HG03571 (cell line): ENCODE measurements around the gene RNASET2.

ENCODE experiments used
- ATAC-seq: cut with Tn5 transposase; IDR thresholded peaks from one replicate; pipeline ENCODE4 v1.9.1; 2021; ENCODE audit not compliant: unreplicated experiment

The RNASET2 gene

DNA sequence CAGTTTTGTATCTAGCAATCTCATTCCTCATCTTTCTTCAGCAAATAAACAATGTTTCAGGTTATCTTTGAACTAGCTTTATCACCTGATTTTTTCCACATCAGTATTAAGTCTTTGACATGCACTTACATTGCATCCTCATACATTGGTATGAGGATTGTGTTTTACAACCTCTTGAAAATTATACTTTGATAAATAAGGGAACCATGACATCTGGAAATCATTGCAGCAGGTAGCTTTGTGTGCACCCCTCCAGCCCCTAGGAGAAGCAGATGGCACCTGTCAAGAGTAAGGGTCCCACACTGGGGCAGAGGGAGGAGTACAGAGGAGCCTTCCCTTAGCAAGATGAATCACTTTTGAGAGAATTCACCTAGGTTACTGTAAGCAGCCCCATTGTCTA is 13.7 kb upstream of the RNASET2 start:
- ATAC-seq: no peak

DNA sequence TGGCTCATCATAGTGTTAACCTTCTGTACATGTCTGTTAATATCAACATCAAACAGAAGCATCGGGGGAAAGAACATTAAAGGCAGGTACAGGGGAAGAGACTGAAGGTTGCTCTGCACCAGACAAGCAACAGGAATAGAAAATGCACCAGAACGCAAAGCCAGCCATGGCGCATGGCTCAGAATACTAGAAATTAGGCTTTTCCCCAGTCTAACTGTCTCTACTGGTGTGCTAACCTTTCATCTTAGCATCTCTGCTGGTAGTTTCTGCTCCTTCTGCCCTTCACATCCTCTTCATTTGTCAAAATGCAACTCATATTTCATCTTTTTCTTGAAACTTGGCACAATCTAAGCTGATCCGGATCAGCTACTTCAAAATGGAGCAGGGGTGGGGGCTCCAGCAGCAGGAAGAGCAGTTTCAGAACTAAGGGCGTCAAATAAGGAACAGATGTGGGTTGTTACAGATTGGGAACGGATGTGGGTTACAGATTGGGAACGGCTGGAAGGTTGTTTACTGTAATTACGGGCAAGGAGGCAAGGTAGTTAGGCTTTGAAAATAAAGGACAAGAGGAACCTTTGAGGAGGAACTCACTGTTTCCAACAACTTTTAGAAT is 13.1 kb upstream of the RNASET2 start:
- no peak for ATAC-seq

DNA sequence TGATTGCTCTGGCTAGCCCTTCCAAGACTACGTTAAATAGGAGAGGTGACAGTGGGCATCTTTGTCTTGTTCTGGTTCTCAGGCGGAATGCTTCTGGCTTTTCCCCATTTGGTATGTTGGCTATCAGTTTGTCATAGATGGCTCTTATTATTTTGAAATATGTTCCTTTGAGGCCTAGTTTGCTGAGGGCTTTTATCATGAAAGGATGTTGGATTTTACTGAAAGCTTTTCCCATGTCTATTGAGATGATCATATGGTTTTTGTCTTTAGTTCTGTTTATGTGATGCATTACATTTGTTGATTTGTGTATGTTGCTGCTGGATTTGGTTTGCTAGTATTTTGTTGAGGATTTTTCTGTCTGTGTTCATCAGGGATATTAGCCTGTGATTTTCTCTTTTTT is 9.9 kb upstream of the RNASET2 start:
- ATAC-seq: no peak

DNA sequence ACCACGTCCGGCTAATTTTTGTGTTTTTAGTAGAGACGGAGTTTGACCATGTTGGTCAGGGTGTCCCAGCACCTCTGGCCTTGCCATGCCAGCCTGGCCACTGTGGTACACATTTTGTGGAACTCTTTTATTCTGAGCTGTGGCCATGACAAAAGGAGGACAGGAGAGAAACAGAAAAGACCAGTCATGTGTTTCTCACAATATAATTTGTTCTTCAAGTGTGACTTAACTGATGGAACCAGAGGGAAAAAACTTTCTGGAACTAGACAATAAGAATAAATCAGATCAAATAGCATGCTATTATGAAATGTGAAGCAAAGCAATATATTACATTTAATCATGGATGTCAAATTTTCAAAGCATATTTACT is 4.2 kb upstream of the RNASET2 start:
- ATAC-seq: no peak

DNA sequence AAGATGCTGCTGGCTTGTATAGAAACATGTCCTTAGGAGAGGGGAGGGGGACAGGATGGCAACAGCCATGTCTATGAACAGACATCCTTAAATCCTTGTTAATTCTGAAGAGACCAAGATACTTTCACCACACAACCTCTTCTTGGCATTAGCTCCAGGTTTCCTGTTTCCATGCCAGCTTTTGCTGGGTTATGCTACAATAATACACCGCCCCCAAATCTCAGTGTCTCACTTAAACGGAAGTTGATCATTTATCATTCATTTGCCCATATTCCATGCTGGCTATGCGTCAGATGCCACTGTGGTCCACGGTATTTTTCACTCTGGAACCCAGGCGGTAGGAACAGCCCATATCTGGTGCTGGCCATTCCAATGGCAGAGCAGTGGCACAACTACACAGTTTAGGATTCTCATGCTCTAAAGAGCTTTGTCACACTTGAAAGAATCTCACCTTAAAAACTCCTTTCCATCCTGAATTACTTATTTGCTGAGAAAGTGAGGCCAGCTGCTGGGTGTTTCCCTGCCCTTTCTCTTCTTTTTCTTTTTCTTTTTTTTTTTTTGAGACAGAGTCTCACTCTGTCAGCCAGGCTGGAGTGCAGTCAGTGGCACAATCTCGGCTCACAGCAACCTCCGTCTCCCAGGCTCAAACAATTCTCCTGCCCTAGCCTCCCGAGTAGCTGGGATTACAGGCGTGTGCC is 3.7 kb upstream of the RNASET2 start:
- ATAC-seq: no peak

DNA sequence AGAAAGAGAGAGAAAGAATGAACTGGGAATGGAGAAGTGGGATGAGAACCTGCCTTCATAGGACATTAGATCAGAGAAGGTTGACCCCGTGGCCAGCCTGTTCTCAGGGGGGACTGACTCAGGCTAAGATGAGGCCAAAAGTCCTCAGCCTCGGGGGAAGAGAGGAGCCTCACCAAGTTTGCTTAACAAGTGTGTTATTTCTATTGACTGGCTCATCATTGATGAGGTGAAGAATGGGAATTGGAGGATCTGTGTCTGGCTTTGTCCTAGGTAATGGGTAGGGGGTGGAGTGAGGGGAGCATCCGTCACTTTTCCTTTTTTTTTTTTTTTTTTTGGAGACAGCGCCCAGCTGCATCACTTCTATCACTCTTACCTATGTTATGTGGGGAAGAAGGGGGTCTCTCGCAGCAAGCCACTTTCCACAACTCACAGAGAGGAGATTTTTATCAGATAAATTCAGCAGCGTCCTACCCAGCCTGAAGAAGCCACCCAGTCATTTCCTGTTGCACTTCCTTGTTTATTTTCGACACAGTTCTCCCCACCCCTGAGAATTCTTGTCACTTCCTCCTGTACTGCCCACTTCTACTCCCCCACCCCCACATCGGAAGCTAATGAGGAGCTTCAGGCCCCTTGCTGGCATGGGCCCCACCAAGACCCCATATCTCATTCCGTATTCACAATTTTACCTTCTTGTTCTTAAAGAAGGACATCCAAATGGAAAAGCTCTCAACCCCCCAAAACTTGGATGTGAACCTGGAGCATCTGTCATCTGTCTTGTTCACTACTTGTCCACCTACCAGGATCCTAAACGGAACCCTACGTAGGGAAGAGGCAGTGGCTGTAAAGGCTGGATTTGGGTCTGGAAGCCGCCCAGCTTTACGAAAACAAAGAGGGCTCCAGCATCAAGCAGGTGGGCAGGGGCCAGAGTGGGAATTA is 2.8 kb upstream of the RNASET2 start:
- no peak for ATAC-seq

DNA sequence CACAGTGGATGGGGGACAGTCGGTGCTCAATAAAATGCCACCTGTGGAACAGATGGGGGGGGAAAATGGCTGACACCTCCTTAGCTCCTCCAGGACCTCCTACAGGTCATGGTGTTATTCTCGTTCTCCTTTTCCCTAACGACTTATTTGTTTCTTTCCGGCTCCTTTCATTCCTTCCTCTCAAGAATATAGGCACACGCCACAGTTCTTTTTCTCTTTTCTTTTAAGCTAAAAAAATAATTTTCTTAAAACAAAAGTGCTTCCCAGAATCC is 1.4 kb upstream of the RNASET2 start:
- no peak for ATAC-seq

DNA sequence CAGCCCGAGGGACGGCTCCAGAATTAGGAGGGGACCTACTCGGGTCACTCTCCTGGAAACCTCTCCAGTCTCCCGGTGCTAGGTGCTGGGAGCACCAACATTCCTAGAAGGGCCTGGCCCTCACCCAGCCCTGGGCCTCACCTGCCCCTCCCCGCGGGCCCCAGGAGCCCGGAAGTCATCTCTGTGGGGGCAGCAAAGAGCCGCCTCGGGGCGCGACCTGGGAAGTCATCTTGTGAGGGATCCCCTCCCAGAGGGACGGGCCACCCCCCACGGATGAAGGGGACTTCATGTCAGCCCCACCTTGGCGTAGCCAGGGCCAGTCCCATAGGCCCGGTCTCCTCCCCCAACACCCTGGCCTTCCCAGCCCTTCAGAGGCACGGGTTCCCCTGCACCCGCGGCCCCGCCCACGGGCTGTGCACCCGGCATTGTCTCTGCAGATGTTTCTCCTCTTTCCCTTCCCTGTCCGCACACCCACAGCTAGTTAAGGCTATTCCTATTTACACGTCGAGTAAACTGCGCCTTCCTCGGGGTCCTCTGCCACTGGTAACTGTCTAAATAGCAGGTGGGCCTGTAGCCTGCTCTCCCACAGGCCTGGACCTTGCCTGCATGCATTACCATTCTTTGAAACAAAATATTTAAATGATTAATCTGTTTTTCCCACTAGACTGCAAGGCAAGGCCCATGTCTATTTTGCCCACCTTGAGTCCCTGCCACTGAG is 896 bp upstream of the RNASET2 start:
- peak; percentile 35 for ATAC-seq

DNA sequence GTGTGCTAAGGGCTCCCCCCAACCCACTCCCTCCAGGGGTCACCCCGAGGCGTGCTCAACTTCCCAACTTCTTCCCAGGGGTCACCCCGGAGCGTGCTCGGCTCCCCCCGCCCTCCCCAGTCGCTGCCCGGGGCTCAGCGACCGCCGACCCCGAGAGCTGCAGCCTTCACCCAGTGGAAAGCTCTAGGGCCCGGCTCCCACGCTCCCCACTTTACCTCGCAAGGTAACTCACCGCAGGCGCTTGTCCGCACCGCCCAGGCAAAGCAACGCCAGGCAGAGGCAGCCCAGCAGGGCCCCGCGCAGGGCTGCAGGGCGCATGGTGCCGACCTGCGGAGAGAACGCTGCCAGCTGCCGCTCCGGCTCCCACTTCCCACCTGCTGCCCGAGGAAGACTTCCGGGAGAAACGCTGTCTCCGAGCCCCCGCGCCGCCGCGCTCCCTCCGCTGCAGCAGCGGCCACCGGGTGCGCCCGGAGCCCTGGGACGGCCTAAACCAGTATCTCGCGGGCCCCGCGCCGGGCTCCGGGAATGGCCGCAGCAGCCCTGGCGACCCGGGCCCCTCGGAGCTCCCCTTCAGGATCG is 396 bp downstream of the RNASET2 start:
- ATAC-seq: peak; percentile 2

DNA sequence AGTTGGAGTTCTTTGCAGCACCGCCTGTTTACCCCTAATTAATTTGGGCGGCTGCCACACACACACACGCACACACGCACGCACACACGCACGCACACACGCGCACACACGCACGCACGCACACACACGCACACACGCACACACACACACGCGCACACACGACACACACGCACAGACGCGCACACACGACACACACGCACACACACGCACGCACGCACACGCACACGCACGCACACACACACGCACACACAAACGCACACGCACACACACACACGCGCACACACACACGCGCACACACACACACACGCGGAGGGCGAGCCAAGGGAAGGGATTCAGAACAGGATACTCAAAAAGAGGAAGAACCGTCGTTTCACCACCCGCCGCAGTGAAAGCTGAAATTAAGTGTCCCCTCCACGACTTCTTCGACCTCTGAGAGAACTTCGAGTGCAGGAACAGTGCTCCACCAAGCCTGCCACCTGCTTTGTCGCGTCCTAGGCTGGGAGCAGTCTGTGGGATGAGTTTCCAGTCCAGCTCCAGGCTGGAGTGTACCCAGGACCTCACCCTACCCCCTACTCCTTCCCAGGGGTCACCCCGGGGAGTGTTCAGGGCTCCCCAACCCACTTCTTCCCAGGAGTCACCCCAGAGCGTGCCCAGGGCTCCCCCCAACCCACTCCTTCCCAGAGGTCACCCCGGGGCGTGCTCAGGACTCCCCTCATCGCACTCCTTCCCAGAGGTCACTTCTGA is 1.1 kb downstream of the RNASET2 start:
- no peak for ATAC-seq

DNA sequence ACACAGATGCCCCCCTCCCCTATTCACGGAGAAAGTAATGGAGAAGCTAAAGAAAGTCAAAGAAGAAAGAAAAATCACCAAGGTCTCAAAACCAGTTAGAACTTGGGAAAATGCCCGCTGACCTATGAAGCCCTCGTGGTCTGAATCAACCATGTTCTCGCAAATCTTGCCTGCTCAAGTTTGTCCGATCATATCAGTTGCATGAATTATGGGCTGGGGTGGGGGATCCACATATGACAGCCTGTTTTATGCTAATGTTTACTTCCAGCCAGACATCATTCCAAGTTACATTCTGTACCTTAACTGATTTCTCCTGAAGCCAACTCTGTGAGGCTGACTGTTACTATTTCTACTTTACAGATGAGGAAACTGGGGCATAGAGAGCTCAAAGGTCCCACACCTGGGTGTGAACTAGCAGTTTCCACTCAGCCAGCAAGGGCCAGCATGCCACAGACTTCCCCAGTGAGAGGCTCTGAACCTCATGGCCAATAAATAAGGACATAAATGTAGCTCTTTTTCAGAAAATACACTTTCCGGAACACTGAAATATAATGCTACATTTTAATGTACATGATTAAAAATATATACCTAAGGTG is 2.1 kb downstream of the RNASET2 start:
- ATAC-seq: no peak

DNA sequence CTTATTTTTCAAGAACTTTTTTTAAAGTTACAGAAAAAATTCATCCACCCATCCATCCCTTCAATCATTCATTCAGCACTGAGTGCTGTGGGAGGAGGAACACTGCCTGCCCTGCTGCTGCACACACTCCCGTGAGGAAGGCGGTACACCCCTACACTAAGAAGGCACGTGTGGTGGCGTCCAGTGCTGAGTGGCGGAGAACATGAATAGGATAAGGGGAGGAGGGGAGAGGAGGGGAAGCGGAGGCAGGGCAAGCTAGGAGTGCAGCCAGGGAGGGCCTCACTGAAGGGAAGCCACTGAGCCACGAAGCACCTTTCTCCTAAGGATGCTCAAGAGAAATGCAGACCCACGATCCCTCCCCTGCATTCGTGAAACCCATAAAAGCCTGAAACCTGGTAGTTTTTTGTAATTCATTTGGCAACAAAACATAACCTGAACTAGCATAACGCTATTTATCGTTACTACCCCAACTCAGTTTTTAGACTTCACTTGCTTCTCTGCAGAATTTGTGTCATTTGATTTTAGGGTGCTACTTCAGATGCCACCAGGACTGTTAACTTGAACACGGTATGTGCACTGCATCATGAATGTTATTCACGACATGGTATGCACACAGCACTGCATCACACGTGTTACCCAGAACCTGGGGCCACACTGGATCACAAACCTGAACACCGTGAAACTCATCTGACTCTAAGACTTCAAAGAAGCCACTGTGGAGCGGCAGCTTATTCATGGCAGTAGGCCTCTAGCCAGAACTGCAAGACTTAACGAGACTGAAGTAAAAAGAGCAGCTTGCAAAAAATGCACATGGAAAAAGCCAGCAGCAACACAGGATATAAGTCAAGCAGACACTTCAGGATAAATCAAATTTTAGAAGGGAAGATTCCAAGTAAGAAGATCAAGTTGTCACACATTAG is 3.5 kb downstream of the RNASET2 start:
- no peak for ATAC-seq

DNA sequence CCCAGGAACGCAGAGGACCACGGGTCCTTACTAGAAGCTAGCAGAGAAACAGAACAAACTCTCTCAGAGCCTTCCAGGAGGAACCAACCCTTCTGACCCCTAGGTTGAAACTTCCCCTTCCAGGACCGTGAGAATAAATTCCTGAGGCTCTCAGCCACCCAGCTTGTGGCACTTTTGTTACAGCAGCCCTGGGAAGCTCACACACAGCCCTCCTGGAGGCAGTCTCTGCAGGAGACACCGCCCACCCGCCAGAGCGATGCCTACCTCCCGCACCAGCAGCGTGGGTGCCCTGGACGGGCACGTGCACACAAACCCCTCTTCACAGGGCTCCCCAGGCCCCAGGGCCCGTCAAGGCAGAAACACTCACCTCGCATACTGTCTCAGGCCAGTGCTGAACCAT is 4.2 kb downstream of the RNASET2 start:
- no peak for ATAC-seq

DNA sequence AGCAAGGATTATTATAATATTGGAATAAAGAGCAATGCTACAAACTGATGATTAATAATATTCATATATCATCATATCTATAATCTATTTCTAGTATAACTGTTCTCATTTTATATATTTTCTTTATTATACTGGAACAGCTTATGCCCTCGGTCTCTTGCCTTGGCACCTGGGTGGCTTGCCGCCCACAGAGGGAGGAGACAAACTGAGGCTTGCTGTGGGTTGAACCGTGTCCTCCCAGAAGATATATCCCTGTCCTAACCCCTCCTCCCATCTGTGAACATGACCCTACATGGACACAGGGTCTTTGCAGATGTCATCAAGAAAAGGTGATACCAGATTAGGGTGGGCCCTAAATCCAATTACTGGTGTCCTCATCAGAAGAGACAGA is 4.7 kb downstream of the RNASET2 start:
- ATAC-seq: no peak

DNA sequence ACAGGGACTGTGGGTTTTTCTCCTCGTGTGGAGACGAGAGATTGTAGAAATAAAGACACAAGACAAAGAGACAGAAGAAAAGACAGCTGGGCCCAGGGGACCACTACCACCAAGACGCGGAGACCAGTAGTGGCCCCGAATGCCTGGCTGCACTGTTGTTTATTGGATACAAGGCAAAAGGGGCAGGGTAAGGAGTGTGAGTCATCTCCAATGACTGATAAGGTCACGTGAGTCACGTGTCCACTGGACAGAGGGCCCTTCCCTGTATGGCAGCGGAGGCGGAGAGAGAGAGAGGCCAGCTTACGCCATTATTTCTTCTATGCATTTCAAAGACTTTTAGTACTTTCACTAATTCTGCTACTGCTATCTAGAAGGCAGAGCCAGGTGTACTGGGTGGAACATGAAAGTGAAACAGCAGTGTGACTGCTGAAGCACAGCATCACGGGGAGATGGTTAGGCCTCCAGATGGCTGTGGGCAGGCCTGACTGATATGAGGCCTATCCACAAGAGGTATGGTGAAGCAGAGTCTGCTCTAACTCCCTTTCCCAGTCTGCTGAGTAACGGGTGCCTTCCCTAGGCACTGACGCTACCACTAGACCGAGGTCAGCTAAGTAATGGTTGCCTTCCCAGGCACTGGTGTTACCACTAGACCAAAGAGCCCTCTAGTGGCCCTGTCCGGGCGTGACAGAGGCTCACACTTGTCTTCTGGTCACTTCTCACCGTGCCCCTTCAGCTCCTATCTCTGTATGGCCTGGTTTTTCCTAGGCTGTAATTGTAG is 5.3 kb downstream of the RNASET2 start:
- ATAC-seq: peak; percentile 93

DNA sequence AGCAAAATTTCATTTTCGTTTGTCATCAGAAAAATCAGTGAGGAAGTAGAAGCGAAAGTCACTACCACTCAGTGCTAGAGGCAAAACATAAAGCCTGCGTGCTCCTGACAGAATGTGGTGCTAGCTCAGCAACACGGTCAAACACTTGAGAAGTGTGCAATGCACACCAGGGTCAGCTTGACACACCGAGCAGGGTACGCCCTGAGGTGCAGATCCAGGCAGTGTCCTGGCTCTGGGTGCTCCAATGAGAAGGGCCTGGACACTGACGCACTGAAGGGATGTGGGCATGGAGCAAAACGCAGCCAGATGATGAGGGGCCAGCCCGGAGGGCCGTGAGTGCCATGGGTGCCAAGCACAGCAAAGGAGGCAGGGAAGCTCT is 5.9 kb downstream of the RNASET2 start:
- ATAC-seq: peak; percentile 38

DNA sequence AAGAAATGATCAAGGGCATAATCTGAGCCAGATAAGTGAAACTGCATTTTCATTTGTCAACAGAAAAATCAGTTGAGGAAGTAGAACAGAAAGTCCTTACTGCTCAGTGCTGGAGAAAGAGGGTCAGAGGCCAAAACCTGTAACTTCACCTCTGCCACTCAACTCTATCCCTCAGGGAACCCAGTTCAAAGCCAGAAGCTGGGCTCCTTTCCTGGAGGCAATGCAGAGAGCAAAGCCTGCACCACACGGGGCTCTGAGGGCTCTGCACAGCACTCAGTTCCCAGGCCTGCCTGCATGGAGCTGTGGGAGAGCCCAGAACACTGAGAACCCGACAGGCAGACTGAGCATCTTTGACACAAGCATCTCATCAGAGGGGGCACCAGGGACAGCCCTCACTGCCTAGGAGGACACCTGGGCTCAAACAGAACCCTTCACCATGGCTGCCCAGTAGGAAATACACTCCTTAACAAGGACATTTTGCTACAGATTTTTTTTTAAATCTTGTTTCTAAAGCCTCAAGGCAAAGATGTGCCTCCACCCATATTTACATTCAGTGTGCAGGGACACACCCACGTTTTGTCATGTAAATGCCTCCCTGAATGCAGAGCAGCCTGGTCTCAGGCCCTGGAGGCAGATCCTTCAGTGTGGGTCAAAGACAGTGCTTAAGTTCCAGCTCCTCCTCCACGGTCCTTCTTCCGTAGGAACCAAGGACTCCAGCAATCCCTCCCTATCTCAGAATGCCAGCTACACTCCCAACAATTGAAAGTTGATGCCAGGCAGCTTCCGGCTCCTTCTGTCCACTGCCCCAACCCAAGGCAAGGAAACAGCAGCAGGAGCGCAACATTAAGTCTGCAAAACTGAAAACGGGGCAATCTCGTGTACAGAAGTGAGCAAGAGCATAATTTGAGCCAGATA is 6.6 kb downstream of the RNASET2 start:
- ATAC-seq: no peak
